Measurements from ENCODE around the gene CFAP410. TPM values are rescaled to one million over a fixed set of nuclear protein-coding genes. Genes with fewer than 3 reads are reported as not detected.

Gene CFAP410
- total and polyA plus RNA-seq, 2 of the 8 experiments (the other 6 are each of a cell fraction or from before 2014, with no cell fraction given), result 10.6 to 12.0 TPM

GRCh38 chr21:44348861-44349260 is 9.7 kb upstream of the CFAP410 start:
- Histone ChIP-seq H3K56ac (replicated peaks; ENCODE audit: insufficient read length, low read depth, low read length) (no peak overlapping the region), H4K91ac (replicated peaks; ENCODE audit: insufficient read length, low read length) (no peak overlapping the region), H3K14ac (ENCODE audit: insufficient read length) (no peak overlapping the region), H3K4me2 (ENCODE audit: insufficient read depth in 1 of 2, low read depth in 2 of 2, low read length in 2 of 2) (no peak overlapping the region), H2AK5ac (ENCODE audit: low read depth, low read length) (0 out of 2 replicates have a peak overlapping the region, but pooled peaks have one; percentile 28), H3K4me3 (ENCODE audit: extremely low read depth in 1 of 4, insufficient read depth in 2 of 4, low read depth in 3 of 4, low read length in 4 of 4) (no peak overlapping the region), H3K79me1 (ENCODE audit: low read depth, low read length) (no peaks in the 10 kb centered on the region), H3K9me3 (ENCODE audit: insufficient read depth in 2 of 2, low read depth in 1 of 2, low read length in 1 of 2) (no peaks in the 10 kb centered on the region), H2BK15ac (ENCODE audit: low read length) (no peak overlapping the region), H3K18ac (ENCODE audit: extremely low read depth, low read length) (no peak overlapping the region), H2BK5ac (ENCODE audit: low read depth, low read length) (no peak overlapping the region), H3K4ac (replicated peaks; ENCODE audit: insufficient read length, low read depth, low read length) (no peak overlapping the region), H4K8ac (ENCODE audit: extremely low read depth, insufficient read depth, low read length) (no peak overlapping the region), H4K20me1 (replicated peaks in 1 of 2; ENCODE audit: control insufficient read depth in 1 of 2, insufficient read depth in 2 of 2, low read length in 2 of 2) (peaks cover 0 to 2% of the 10 kb centered on the region in 2 experiments), H3K23me2 (ENCODE audit: low read depth, low read length) (no peaks in the 10 kb centered on the region; the same call in 1 of the 2 replicates), H3K36me3 (ENCODE audit: control insufficient read depth in 2 of 4, insufficient read depth in 4 of 4, low read length in 3 of 4) (no peaks in the 10 kb centered on the region), H3K23ac (ENCODE audit: insufficient read length) (no peak overlapping the region), H4K5ac (ENCODE audit: insufficient read length, low read depth, low read length) (no peak overlapping the region), H2AFZ (ENCODE audit: low read length) (no peak overlapping the region), H3K79me2 (ENCODE audit: control insufficient read depth in 1 of 2, insufficient read depth in 2 of 2, low read length in 2 of 2) (no peaks in the 10 kb centered on the region), H3K4me1 (replicated peaks in 1 of 4; ENCODE audit: control insufficient read depth in 3 of 4, insufficient read depth in 4 of 4, low read length in 3 of 4) (peaks cover 0 to 5% (median under 1%) of the 10 kb centered on the region in 4 experiments; a peak in 3 of 7 replicates), H2BK12ac (ENCODE audit: low read depth, low read length) (0 out of 2 replicates have a peak overlapping the region, but pooled peaks have one; percentile 50), H3K9ac (replicated peaks in 1 of 4; ENCODE audit: extremely low read depth in 1 of 4, low read depth in 3 of 4, low read length in 3 of 4) (no peak overlapping the region), H2BK20ac (ENCODE audit: low read length) (no peak overlapping the region), H3K27ac (ENCODE audit: low read depth, low read length) (no peak overlapping the region), H3K27me3 (replicated peaks in 1 of 4; ENCODE audit: control insufficient read depth in 3 of 4, extremely low read depth in 1 of 4, insufficient read depth in 3 of 4, low read length in 3 of 4) (peaks cover 17 to 40% (median 28%) of the 10 kb centered on the region in 4 experiments; a peak in 6 of 7 replicates), H2BK120ac (replicated peaks; ENCODE audit: low read depth, low read length) (no peak overlapping the region)
- TF ChIP-seq SUZ12 (IDR thresholded peaks at IDR 0.05; ENCODE audit: low read length) (no peak), NRF1 (IDR thresholded peaks at IDR 0.05; ENCODE audit: low read depth, low read length) (no peak), YY1 (IDR thresholded peaks at IDR 0.05; ENCODE audit: low read depth, low read length) (no peak), TAF1 (IDR thresholded peaks at IDR 0.05; ENCODE audit: low read depth, low read length) (no peak), ATF3 (IDR thresholded peaks at IDR 0.05; ENCODE audit: insufficient read depth, low read depth, low read length) (no peak)
- ChIA-PET POLR2A (ENCODE audit: partially characterized antibody) (interaction anchor here (0.6 kb wide), 1 partner anchor 10 kb away, joined by 3 read pairs; the partner anchor contains the start of gene CFAP410), CTCF (ENCODE audit: partially characterized antibody) (no interaction called here)
- WGBS, 2 experiments (ENCODE audit: extremely low coverage in 1 of 2, insufficient coverage in 1 of 2, insufficient read length in 1 of 2, insufficient replicate concordance in 2 of 2, low coverage in 1 of 2, low lambda C conversion rate in 2 of 2, missing lambda C conversion rate in 1 of 2), result 94% methylated on average over 19 of the region's 19 CpGs; no CpG with 5 or more reads in 1 of the 2 experiments
- no peak for FAIRE-seq
- DNase-seq (ENCODE audit: low read depth in 1 of 2, low spot score in 2 of 2), result no peak

All from H1 (cell line).